Hepatocyte (in vitro differentiated cells): ENCODE data around the gene SNED1.

ENCODE experiments used
- EZH2 ChIP-seq: fragments of 200-600 bp; sonication (generic); IDR thresholded peaks from 2 replicates; pipeline ENCODE4 v1.6.1; 2016; ENCODE audit warnings: antibody characterized with exemption, mild to moderate bottlenecking, borderline replicate concordance
- TF ChIP-seq, protein P1 (sequence below): fragments of 200-600 bp; sonication (generic); IDR thresholded peaks from 2 replicates; pipeline ENCODE4 v1.5.1; 2016; ENCODE audit warnings: antibody characterized with exemption, mild to moderate bottlenecking; ENCODE audit not compliant: poor library complexity

DNA sequence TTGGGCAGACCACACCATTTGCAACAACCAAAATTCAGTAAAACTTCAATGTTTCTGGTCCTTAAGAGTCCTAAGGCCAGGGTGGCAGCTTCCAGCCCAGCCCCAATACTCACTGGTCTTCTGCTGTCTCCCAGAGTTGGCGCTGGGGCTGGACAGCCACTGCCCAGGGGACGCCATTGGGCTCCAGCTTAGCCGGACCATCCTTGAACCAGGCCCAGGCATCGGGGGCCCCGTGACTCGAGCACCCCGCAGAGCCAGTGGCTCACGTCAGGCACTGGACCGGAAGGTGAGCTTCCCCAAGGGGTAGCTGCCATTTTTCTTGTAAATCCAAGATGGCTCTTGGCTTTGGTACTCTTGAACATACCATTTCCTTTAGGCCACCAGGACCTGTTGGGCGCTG, 21.8 kb downstream of the SNED1 start:
- TF ChIP-seq, protein P1, sequence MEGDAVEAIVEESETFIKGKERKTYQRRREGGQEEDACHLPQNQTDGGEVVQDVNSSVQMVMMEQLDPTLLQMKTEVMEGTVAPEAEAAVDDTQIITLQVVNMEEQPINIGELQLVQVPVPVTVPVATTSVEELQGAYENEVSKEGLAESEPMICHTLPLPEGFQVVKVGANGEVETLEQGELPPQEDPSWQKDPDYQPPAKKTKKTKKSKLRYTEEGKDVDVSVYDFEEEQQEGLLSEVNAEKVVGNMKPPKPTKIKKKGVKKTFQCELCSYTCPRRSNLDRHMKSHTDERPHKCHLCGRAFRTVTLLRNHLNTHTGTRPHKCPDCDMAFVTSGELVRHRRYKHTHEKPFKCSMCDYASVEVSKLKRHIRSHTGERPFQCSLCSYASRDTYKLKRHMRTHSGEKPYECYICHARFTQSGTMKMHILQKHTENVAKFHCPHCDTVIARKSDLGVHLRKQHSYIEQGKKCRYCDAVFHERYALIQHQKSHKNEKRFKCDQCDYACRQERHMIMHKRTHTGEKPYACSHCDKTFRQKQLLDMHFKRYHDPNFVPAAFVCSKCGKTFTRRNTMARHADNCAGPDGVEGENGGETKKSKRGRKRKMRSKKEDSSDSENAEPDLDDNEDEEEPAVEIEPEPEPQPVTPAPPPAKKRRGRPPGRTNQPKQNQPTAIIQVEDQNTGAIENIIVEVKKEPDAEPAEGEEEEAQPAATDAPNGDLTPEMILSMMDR, result no peak
- TF ChIP-seq EZH2, result no peak
